H9 (cell line): Measurements from ENCODE around the gene NRG3. TPM values are rescaled to one million over a fixed set of nuclear protein-coding genes. Genes with fewer than 3 reads are reported as not detected.
"Not testable (repeated sequence)": the region's sequence is repeated elsewhere in the genome, so short reads cannot be mapped to it uniquely, and the experiment has no call there.

ENCODE experiments used
- DNase-seq: peaks from one replicate; pipeline ENCODE4 v3.0.0-alpha.2; 2017
- H2AFZ ChIP-seq: one replicate; pipeline ENCODE4 v1.6.1; 2013; ENCODE audit warnings: mild to moderate bottlenecking, low read length, control low read depth, moderate library complexity
- H2AK5ac ChIP-seq: 2 replicates; pipeline ENCODE4 v1.6.1; 2013; ENCODE audit warnings: low read length, control low read depth, mixed read lengths; ENCODE audit not compliant: insufficient read length
- H2BK120ac ChIP-seq: one replicate; pipeline ENCODE4 v1.6.1; 2013; ENCODE audit warnings: low read depth, mild to moderate bottlenecking, low read length, control low read depth, inconsistent platforms; ENCODE audit not compliant: poor library complexity, severe bottlenecking
- H2BK12ac ChIP-seq: 2 replicates; pipeline ENCODE4 v1.6.1; 2013; ENCODE audit warnings: low read length, control low read depth, mixed read lengths, low read depth; ENCODE audit not compliant: insufficient read length
- H2BK15ac ChIP-seq: 2 replicates; pipeline ENCODE4 v1.6.1; 2013; ENCODE audit warnings: low read depth, low read length, control low read depth
- H2BK20ac ChIP-seq: one replicate; pipeline ENCODE4 v1.6.1; 2013; ENCODE audit warnings: low read depth, mild to moderate bottlenecking, low read length, control low read depth, inconsistent platforms; ENCODE audit not compliant: poor library complexity, severe bottlenecking
- H2BK5ac ChIP-seq: 2 replicates; pipeline ENCODE4 v1.6.1; 2013; ENCODE audit warnings: low read length, control low read depth, mixed read lengths; ENCODE audit not compliant: insufficient read length
- H3K14ac ChIP-seq: 2 replicates; pipeline ENCODE4 v1.6.1; 2013; ENCODE audit warnings: low read length, control low read depth; ENCODE audit not compliant: insufficient read depth
- H3K18ac ChIP-seq: 2 replicates; pipeline ENCODE4 v1.6.1; 2013; ENCODE audit warnings: low read depth, mild to moderate bottlenecking, mixed read lengths, low read length, control low read depth; ENCODE audit not compliant: insufficient read length
- H3K23ac ChIP-seq: 2 replicates; pipeline ENCODE4 v1.6.1; 2013; ENCODE audit warnings: low read length, control low read depth, mixed read lengths, low read depth; ENCODE audit not compliant: insufficient read length
- H3K23me2 ChIP-seq: 2 replicates; pipeline ENCODE4 v1.6.1; 2013; ENCODE audit warnings: low read depth, mild to moderate bottlenecking, mixed read lengths, low read length, control low read depth; ENCODE audit not compliant: insufficient read length, poor library complexity, severe bottlenecking
- H3K27ac ChIP-seq: 2 replicates; pipeline ENCODE4 v1.5.1; 2013; ENCODE audit warnings: low read length, control low read depth, mixed read lengths, low read depth; ENCODE audit not compliant: insufficient read length
- H3K27me3 ChIP-seq: 2 replicates; pipeline ENCODE4 v1.6.1; 2013; ENCODE audit warnings: low read length, control low read depth, inconsistent platforms; ENCODE audit not compliant: insufficient read depth
- H3K4ac ChIP-seq: 2 replicates; pipeline ENCODE4 v1.6.1; 2013; ENCODE audit warnings: low read depth, mild to moderate bottlenecking, control low read depth, inconsistent platforms, low read length, moderate library complexity
- H3K4me1 ChIP-seq: 2 replicates; pipeline ENCODE4 v1.6.1; 2013; ENCODE audit warnings: low read length, control low read depth, inconsistent platforms; ENCODE audit not compliant: insufficient read depth
- H3K4me2 ChIP-seq: 2 replicates; pipeline ENCODE4 v1.6.1; 2013; ENCODE audit warnings: low read length, control low read depth, mixed read lengths; ENCODE audit not compliant: insufficient read length, insufficient read depth
- H3K56ac ChIP-seq: 2 replicates; pipeline ENCODE4 v1.6.1; 2013; ENCODE audit warnings: low read depth, mild to moderate bottlenecking, mixed read lengths, low read length, control low read depth; ENCODE audit not compliant: insufficient read length
- H3K79me1 ChIP-seq: 2 replicates; pipeline ENCODE4 v1.6.1; 2013; ENCODE audit warnings: low read depth, mild to moderate bottlenecking, moderate library complexity, low read length, control low read depth, inconsistent platforms; ENCODE audit not compliant: insufficient read depth, poor library complexity, severe bottlenecking
- H3K79me2 ChIP-seq: 2 replicates; pipeline ENCODE4 v1.6.1; 2013; ENCODE audit warnings: low read length, control low read depth, inconsistent platforms; ENCODE audit not compliant: insufficient read depth
- H3K9ac ChIP-seq: 2 replicates; pipeline ENCODE4 v1.6.1; 2013; ENCODE audit warnings: low read length, control low read depth, mixed read lengths; ENCODE audit not compliant: insufficient read length; ENCODE audit errors: extremely low read depth
- H3K9me3 ChIP-seq: one replicate; pipeline ENCODE4 v1.6.1; 2013; ENCODE audit warnings: low read depth, low read length, inconsistent platforms; ENCODE audit not compliant: control insufficient read depth
- H3T11ph ChIP-seq: one replicate; pipeline ENCODE4 v1.6.1; 2013; ENCODE audit warnings: mild to moderate bottlenecking, low read length, control low read depth, inconsistent platforms
- H4K20me1 ChIP-seq: one replicate; pipeline ENCODE4 v1.6.1; 2013; ENCODE audit not compliant: control insufficient read depth, insufficient read length, insufficient read depth
- H4K5ac ChIP-seq: 2 replicates; pipeline ENCODE4 v1.6.1; 2013; ENCODE audit warnings: low read depth, mild to moderate bottlenecking, mixed read lengths, low read length, control low read depth; ENCODE audit not compliant: insufficient read length
- H4K8ac ChIP-seq: replicated peaks from 2 replicates; pipeline ENCODE4 v1.6.1; 2013; ENCODE audit warnings: low read length, control low read depth, mixed read lengths, low read depth; ENCODE audit not compliant: insufficient read length
- H4K91ac ChIP-seq: 2 replicates; pipeline ENCODE4 v1.6.1; 2013; ENCODE audit warnings: low read depth, mild to moderate bottlenecking, moderate library complexity, mixed read lengths, low read length, control low read depth; ENCODE audit not compliant: insufficient read length
- H3K27ac Mint-ChIP-seq, 3 experiments: 2 replicates in 2 of 3; 3 replicates in 1 of 3; pipeline ENCODE4 v1.8.0; 2020 to 2021; ENCODE audit warnings: mixed read lengths in 3 of 3, mild to moderate bottlenecking in 1 of 3, moderate library complexity in 1 of 3
- H3K27me3 Mint-ChIP-seq: 2 replicates; pipeline ENCODE4 v1.8.0; 2021; ENCODE audit warnings: low read depth, mild to moderate bottlenecking, moderate library complexity, mixed read lengths
- H3K36me3 Mint-ChIP-seq, 3 experiments: 2 replicates in 2 of 3; 3 replicates in 1 of 3; pipeline ENCODE4 v1.8.0; 2020 to 2021; ENCODE audit warnings: low read depth in 3 of 3, mixed read lengths in 3 of 3; ENCODE audit not compliant: insufficient read depth in 1 of 3
- H3K4me1 Mint-ChIP-seq, 2 experiments: 2 replicates each; pipeline ENCODE4 v1.8.0; 2020; ENCODE audit warnings: mixed read lengths in 2 of 2
- H3K4me3 Mint-ChIP-seq, 2 experiments: 2 replicates in 1 of 2; 3 replicates in 1 of 2; pipeline ENCODE4 v1.8.0; 2020 to 2021; ENCODE audit warnings: mild to moderate bottlenecking in 2 of 2, mixed read lengths in 2 of 2, moderate library complexity in 1 of 2
- H3K9me3 Mint-ChIP-seq, 2 experiments: 2 replicates in 1 of 2; 3 replicates in 1 of 2; pipeline ENCODE4 v1.8.0; 2020; ENCODE audit warnings: mild to moderate bottlenecking in 2 of 2, mixed read lengths in 2 of 2, moderate library complexity in 1 of 2
- WGBS: extraction: QIAGEN DNeasy Blood & Tissue Kit; methylation state at CpG from one replicate; pipeline ENCODE4 v1.1.7; 2013; ENCODE audit warnings: missing lambda C conversion rate, low lambda C conversion rate, mixed read lengths; ENCODE audit not compliant: insufficient read length; ENCODE audit errors: extremely low coverage; 5-methylcytosine and 5-hydroxymethylcytosine counted together
- total RNA-seq: library from RNA; stranded (reverse); gene quantifications from 2 replicates; pipeline ENCODE4 v1.2.1, GENCODE V29; 2021
- TF ChIP-seq, protein P1 (sequence below): fragments of 200-600 bp; sonication (generic); conservative IDR thresholded peaks from 3 replicates; pipeline ENCODE4 v1.8.0; 2021; ENCODE audit warnings: antibody characterized with exemption, mild to moderate bottlenecking

Gene NRG3
- total RNA-seq, 1 experiment from 2014 or later, result 1.6 TPM

- Histone ChIP-seq H2BK5ac (no peak overlapping the region), H3K4ac (no peak overlapping the region), H3K9me3 (no peaks in the 10 kb centered on the region), H4K8ac (no peak overlapping the region), H3K9ac (no peak overlapping the region), H3K23ac (no peak overlapping the region), H4K91ac (no peak overlapping the region), H3K23me2 (no peaks in the 10 kb centered on the region), H3K56ac (no peak overlapping the region), H3K14ac (no peak overlapping the region), H2BK120ac (no peak overlapping the region), H3K27ac (no peak overlapping the region), H3K79me2 (no peaks in the 10 kb centered on the region), H3K4me2 (no peak overlapping the region), H3T11ph (no peak overlapping the region), H2BK20ac (no peak overlapping the region), H3K27me3 (no peaks in the 10 kb centered on the region), H2BK15ac (no peak overlapping the region), H2AFZ (no peak overlapping the region), H3K79me1 (no peaks in the 10 kb centered on the region), H4K20me1 (no peaks in the 10 kb centered on the region), H2BK12ac (no peak overlapping the region), H3K4me1 (no peaks in the 10 kb centered on the region), H3K18ac (no peak overlapping the region), H4K5ac (no peak overlapping the region), H2AK5ac (no peak overlapping the region)
- no peak for DNase-seq
- TF ChIP-seq, protein P1, sequence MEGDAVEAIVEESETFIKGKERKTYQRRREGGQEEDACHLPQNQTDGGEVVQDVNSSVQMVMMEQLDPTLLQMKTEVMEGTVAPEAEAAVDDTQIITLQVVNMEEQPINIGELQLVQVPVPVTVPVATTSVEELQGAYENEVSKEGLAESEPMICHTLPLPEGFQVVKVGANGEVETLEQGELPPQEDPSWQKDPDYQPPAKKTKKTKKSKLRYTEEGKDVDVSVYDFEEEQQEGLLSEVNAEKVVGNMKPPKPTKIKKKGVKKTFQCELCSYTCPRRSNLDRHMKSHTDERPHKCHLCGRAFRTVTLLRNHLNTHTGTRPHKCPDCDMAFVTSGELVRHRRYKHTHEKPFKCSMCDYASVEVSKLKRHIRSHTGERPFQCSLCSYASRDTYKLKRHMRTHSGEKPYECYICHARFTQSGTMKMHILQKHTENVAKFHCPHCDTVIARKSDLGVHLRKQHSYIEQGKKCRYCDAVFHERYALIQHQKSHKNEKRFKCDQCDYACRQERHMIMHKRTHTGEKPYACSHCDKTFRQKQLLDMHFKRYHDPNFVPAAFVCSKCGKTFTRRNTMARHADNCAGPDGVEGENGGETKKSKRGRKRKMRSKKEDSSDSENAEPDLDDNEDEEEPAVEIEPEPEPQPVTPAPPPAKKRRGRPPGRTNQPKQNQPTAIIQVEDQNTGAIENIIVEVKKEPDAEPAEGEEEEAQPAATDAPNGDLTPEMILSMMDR, result peak; percentile 40
- Mint-ChIP-seq H3K27ac (no peak overlapping the region), H3K4me3 (no peak overlapping the region), H3K4me1 (peaks cover 2 to 4% of the 10 kb centered on the region in 2 experiments; a peak in 2 of 4 replicates), H3K9me3 (no peaks in the 10 kb centered on the region), H3K36me3 (no peaks in the 10 kb centered on the region), H3K27me3 (no peaks in the 10 kb centered on the region)
- WGBS, result no CpG with 5 or more reads among the region's 4 CpGs
Observed at GRCh38 chr10:82953909-82954308, 1078.9 kb downstream of the NRG3 start.

DNA sequence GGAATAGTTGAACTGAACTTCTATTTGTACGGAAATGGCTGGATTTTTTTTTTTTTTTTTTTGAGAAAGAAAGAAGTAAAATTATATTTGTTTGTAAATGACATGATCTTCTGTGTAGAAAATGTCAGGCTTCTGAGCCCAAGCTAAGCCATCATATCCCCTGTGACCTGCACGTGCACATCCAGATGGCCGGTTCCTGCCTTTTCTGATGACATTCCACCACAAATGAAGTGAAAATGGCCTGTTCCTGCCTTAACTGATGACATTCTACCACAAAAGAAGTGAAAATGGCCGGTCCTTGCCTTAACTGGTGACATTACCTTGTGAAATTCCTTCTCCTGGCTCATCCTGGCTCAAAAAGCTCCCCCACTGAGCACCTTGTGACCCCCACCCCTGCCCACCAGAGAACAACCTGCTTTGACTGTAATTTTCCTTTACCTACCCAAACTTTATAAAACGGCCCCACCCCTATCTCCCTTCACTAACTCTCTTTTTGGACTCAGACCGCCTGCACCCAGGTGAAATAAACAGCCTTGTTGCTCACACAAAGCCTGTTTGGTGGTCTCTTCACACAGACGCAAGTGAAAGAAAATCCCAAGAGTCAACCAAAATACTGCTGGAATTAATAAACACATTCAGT is 1085.5 kb downstream of the NRG3 start:
- not testable (repeated sequence) for H3K9me3 ChIP-seq, H4K20me1 ChIP-seq, H2BK15ac ChIP-seq, H4K5ac ChIP-seq, H3K4ac ChIP-seq, H4K91ac ChIP-seq, H3K36me3 Mint-ChIP-seq, H3K27ac ChIP-seq, H3K27me3 ChIP-seq, H3K56ac ChIP-seq, H3K4me3 Mint-ChIP-seq, H3K23me2 ChIP-seq, H2BK5ac ChIP-seq, H2AK5ac ChIP-seq, H3K18ac ChIP-seq, H3K14ac ChIP-seq, H3T11ph ChIP-seq, DNase-seq, H3K27me3 Mint-ChIP-seq, H2BK20ac ChIP-seq, H4K8ac ChIP-seq, H3K79me2 ChIP-seq, H2BK12ac ChIP-seq, H3K4me2 ChIP-seq, H3K79me1 ChIP-seq, H2BK120ac ChIP-seq, H3K23ac ChIP-seq, H3K9me3 Mint-ChIP-seq, H3K9ac ChIP-seq, H2AFZ ChIP-seq
- WGBS, result no CpG with 5 or more reads among the region's 7 CpGs
- Mint-ChIP-seq H3K27ac (peak overlapping the region in 2 of 3 experiments; percentile 41 to 53; a peak in 5 of 7 replicates), H3K4me1 (peaks cover 39 to 47% of the 10 kb centered on the region in 2 experiments)
- peaks cover 12% of the 10 kb centered on the region; the same call in 1 of the 2 replicates for H3K4me1 ChIP-seq
